ENCODE data around the gene SEC61B. TPM values are rescaled to one million over a fixed set of nuclear protein-coding genes. Genes with fewer than 3 reads are reported as not detected.
A peak's percentile ranks its signal among the peaks of the same experiment; 100 is the strongest.

SEC61B gene
- total RNA-seq, 4 donors from 2014 or later, result 47.7 to 73.6 (median 58.0) TPM

GRCh38 chr9:99222416-99223270 lies 561 bp downstream of the SEC61B start:
- peak overlapping the region; percentile 62 to 98 (median 90) for H3K4me3 ChIP-seq
- DNase-seq, result no peak
- TF ChIP-seq, protein P1, sequence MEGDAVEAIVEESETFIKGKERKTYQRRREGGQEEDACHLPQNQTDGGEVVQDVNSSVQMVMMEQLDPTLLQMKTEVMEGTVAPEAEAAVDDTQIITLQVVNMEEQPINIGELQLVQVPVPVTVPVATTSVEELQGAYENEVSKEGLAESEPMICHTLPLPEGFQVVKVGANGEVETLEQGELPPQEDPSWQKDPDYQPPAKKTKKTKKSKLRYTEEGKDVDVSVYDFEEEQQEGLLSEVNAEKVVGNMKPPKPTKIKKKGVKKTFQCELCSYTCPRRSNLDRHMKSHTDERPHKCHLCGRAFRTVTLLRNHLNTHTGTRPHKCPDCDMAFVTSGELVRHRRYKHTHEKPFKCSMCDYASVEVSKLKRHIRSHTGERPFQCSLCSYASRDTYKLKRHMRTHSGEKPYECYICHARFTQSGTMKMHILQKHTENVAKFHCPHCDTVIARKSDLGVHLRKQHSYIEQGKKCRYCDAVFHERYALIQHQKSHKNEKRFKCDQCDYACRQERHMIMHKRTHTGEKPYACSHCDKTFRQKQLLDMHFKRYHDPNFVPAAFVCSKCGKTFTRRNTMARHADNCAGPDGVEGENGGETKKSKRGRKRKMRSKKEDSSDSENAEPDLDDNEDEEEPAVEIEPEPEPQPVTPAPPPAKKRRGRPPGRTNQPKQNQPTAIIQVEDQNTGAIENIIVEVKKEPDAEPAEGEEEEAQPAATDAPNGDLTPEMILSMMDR (IDR thresholded peaks at IDR 0.05), result no peak
- TF ChIP-seq POLR2A (IDR thresholded peaks at IDR 0.05), result no peak
- no peaks in the 10 kb centered on the region for H3K27me3 ChIP-seq
- peak overlapping the region; percentile 92 to 95 (median 94) for H3K27ac ChIP-seq
- H3K9me3 ChIP-seq, result no peaks in the 10 kb centered on the region
- peaks cover 0 to 4% (median 0%) of the 10 kb centered on the region in 3 donors for H3K36me3 ChIP-seq
- H3K4me1 ChIP-seq, result peaks cover 4 to 30% (median 14%) of the 10 kb centered on the region in 4 donors

- TF ChIP-seq POLR2A (IDR thresholded peaks at IDR 0.05), result no peak
- TF ChIP-seq, protein P1 (IDR thresholded peaks at IDR 0.05), result no peak
- H3K4me1 ChIP-seq, result peaks cover 4 to 30% (median 14%) of the 10 kb centered on the region in 4 donors
- H3K4me3 ChIP-seq, result no peak overlapping the region
These were observed 2.4 kb downstream of the SEC61B start for GRCh38 chr9:99224445-99224844.

GRCh38 chr9:99226054-99226453 lies 4.0 kb downstream of the SEC61B start:
- no peak overlapping the region for H3K27ac ChIP-seq
- TF ChIP-seq, protein P1 (IDR thresholded peaks at IDR 0.05), result no peak
- TF ChIP-seq POLR2A (IDR thresholded peaks at IDR 0.05), result no peak
- no peaks in the 10 kb centered on the region for H3K9me3 ChIP-seq
- H3K4me3 ChIP-seq, result no peak overlapping the region
- no peak for DNase-seq
- peaks cover 0 to 15% (median 3%) of the 10 kb centered on the region in 4 donors for H3K4me1 ChIP-seq
- peaks cover 0 to 34% (median 0%) of the 10 kb centered on the region in 3 donors for H3K36me3 ChIP-seq
- H3K27me3 ChIP-seq, result no peaks in the 10 kb centered on the region

More at GRCh38 chr9:99224445-99224844, 2.4 kb downstream of the SEC61B start:
- H3K36me3 ChIP-seq, result peaks cover 0 to 18% (median 0%) of the 10 kb centered on the region in 3 donors
- H3K27me3 ChIP-seq, result no peaks in the 10 kb centered on the region
- no peak for DNase-seq
- no peaks in the 10 kb centered on the region for H3K9me3 ChIP-seq
- H3K27ac ChIP-seq, result no peak overlapping the region

GRCh38 chr9:99230206-99230605 lies 8.1 kb downstream of the SEC61B start:
- H3K36me3 ChIP-seq, result peaks cover 0 to 54% (median 0%) of the 10 kb centered on the region in 3 donors
- peaks cover 0 to 3% (median 0%) of the 10 kb centered on the region in 4 donors for H3K4me1 ChIP-seq
- no peak for DNase-seq
- no peak overlapping the region for H3K27ac ChIP-seq
- H3K9me3 ChIP-seq, result no peaks in the 10 kb centered on the region
- TF ChIP-seq, protein P1 (IDR thresholded peaks at IDR 0.05), result no peak
- TF ChIP-seq POLR2A (IDR thresholded peaks at IDR 0.05), result no peak
- H3K27me3 ChIP-seq, result no peaks in the 10 kb centered on the region
- H3K4me3 ChIP-seq, result no peak overlapping the region

DNA sequence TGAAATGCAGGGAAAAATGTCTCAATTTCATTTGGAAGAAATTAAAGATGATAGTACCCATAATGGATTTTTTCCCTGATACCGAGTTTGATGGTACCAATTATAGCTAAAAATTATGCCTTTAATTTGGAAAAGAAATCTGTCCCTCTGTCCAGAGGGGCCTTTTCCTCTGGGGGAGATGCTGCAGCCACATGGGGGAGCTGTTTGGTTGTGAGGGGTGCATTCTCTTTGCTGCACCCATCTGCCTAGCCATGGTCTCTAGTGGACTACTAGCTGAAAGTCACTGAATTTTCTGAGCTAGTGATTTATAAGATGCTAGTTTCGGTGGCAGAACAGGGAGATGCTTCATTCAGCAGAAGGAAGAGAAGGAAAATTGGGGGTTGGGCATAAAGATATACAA lies 9.6 kb downstream of the SEC61B start:
- Histone ChIP-seq H3K27ac (no peak overlapping the region), H3K9me3 (no peaks in the 10 kb centered on the region), H3K36me3 (peaks cover 0 to 56% (median 0%) of the 10 kb centered on the region in 3 donors), H3K4me1 (peaks cover 0 to 3% (median 0%) of the 10 kb centered on the region in 4 donors), H3K4me3 (no peak overlapping the region), H3K27me3 (no peaks in the 10 kb centered on the region)
- no peak for TF ChIP-seq POLR2A (IDR thresholded peaks at IDR 0.05)
- TF ChIP-seq, protein P1 (IDR thresholded peaks at IDR 0.05), result peak in 3 of 6 experiments; percentile 12 to 36 (median 22)
- peak in 1 of 3 donors; percentile 34 for DNase-seq
